Measurements from ENCODE around the gene TGOLN2.
"Not testable (repeated sequence)": the region's sequence is repeated elsewhere in the genome, so short reads cannot be mapped to it uniquely, and the experiment has no call there.

The TGOLN2 gene

DNA sequence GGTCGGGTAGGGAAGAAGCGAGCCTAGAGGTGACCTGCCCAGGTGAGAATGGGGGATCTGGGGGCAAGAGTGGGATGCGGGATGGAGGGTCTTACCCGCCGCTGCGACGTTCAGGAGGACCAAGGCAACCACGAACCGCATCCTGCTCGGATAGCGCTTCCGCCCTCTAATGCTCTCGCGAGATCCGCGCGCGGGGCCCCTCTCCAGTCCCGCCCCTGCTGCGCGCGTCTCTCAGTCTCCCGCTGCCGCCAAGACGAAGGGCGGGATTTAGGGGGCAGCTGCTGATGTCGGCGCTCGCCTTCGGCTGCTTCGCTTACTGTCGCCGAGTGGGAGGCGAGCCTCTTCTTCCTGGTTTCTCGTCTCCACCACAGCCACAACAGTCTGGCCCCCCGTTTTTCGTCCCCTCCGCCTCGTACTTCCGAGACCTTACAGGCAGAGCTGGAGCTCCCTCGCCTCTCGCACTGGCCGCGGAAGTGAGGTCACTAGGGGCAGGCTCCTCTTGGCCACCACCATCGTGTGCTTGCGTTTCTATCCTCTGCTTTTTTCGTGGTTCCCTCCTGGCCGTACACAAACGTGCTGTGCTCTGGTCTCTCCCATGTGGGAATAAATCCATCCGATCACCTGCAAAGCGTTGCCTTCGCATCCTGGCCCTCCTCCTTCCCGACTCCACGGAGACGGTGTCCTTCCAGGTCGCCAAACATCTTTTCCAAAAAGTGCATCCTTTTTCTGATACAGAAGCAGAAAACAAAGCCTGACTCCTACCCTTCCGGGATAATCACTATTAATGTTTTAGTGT is at the start of gene TGOLN2:
TGOLN2 (minus strand) TSS at position 168 of the 796 bp plus-strand sequence; CDS start at position 141, 27 bp downstream.
- DNase-seq: peak; percentile 95 to 98 (median 97)

DNA sequence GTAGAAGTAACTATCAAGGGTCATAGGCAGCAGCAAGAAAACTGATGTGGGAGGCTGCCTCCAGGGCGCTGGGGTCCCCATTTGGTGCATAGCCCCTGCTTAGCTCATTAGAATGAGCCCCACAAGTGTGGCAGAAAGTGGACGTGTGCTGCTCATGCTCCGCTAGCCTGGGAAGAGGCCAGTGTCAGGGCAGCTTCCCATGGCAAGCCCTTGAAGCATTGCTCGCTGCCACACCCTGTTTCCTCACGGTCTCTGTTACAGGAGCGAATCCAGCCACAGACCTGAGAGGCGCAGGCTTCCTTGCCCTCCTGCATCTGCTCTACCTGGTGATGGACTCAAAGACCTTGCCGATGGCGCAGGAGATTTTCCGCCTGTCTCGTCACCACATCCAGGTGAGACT is 49.3 kb upstream of the TGOLN2 start:
- DNase-seq: no peak

GRCh38 chr2:85376291-85377065 is 48.7 kb upstream of the TGOLN2 start:
- no peak for DNase-seq

- DNase-seq: no peak
Observed at GRCh38 chr2:85371045-85371444, 43.3 kb upstream of the TGOLN2 start.

DNA sequence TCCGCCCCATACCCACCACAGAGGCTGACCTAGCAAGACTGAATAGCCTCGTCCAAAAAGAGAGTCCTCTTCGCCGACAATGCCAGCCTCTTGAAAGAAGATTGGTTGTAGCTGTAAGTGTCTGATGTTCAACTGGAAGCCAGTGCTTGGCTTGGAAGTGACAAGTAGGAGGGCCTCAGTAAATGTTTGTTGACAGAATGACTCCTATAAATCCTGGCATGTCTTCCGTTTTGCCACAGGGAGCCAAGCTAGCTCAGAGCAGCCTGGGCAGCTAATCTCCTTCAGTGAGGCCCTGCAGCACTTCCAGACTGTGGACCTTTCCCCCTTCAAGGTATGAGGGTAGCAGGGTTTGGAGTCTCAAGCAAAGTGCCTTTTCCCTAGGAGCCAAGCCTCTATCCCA is 41.7 kb upstream of the TGOLN2 start:
- no peak for DNase-seq

DNA sequence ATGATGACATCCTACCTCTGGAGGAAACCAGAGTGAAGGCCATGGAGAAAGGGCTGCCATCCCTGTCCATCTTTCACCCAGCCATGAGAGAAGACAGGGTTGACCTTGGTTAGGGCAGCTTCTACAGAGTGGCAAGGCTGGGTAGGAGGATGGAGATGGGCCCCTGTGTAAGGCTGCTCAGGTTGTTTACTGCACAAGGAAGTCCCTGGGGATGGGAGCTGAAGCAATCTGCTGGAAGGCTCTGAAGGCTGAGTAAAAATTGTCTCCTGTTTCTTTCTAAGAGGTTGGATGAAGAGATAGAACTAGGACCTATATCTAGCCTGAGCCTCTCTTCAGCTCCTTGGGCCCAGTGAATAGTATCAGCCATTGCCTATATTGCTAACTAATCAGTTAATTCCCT is 41.1 kb upstream of the TGOLN2 start:
- DNase-seq: no peak

DNA sequence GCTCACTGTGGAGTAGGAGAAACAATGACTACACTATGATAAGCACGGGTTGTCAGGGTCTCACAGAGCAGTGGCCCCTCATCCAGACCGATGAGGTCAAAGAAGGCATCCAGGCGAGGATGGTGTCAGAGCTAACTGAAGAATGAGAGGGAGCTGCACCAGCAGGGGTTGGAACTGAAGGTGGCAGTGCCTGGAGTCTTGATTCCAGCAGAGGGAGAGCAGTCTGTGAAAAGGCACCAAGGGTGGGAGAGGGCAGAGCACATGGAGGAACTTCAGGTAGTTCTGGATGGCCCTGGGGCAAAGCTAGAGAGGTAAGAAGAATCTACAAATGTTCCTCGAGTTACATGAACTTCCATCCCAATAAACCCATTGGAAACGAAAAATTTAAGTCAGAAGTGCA is 39.4 kb upstream of the TGOLN2 start:
- no peak for DNase-seq

GRCh38 chr2:85362653-85363387 is 35.0 kb upstream of the TGOLN2 start:
- DNase-seq: not testable (repeated sequence)

DNA sequence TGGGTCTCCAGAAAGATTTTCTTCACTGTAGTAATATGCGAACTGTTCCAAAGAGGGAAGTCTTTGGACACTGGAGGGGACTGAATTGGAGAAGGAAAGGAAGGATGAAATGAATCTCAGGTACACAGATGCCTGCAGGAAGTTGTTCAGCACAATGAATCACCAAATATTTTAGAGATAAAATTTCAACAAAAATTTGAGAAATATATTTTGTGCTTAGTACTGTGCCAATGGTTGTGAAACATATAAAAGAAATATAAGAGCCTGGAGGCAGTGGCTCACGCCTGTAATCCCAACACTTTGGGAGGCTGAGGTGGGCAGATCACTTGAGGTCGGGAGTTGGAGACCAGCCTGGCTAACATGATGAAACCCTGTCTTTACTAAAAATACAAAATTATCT is 29.9 kb upstream of the TGOLN2 start:
- no peak for DNase-seq

DNA sequence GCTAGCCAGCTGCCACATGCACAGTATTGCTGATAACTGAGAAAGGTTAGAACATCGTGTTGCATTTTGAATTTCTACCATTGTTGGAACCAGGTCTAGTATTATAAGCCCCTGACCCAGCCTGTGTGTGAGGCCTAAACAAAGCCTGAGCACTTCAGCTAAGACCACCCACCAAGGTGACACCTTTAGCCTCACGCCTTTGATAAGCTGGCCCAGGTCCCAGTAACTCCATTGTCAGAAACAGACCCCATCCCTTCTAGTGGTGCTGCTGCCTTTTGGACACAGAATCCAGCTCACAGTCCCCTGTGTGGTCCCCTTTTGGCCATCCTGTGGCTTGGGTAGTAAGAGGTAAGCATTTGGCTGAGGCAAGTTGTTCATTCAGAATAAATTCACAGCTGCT is 28.4 kb upstream of the TGOLN2 start:
- DNase-seq: no peak

DNA sequence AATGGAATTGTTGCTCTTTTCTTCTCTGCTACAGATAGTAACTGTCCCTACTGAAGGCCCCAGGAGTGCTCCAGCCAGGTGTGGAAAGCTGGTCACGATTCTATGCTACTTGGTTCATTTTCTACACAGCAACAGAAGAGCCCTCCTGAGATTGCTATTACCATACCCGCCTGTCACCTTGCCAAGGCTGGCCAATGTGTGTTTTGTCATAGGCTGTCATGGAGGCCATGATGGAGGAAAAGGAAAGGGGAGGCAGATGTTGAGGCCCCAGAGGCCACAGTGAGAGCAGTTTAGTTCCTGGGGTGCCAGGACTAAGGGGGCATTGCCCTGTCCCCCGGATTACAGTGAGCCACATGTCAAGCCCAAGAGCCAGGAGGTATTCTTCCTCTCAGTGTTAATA is 27.7 kb upstream of the TGOLN2 start:
- DNase-seq: no peak

DNA sequence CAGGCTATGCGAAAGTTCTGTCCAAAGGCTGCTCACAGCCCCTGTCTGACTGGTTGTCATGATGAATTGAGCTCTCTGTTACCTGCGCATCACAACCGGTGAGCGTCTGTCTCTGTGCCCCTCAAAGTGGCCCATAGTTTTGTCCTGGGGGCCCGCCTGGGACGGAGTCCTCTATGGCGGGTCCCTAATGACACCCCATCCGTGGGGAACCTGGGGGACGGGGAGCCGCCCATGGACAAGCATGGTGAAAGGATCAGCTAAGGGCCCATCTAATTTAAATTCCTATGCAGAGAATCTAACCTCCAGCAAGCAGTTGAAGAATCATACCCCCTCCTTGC is 27.3 kb upstream of the TGOLN2 start:
- peak in 1 of 3 donors; percentile 12 for DNase-seq

- peak; percentile 98 to 100 (median 98) for DNase-seq
Observed at GRCh38 chr2:85354286-85355072, 26.7 kb upstream of the TGOLN2 start, which contains the start of the genes ELMOD3 and RETSAT. Gene ELMOD3 (plus strand): TSS chr2:85354769. CDS start chr2:85357199, 2,430 bp downstream. Gene RETSAT (minus strand): TSS chr2:85354528. CDS start chr2:85354507, 21 bp downstream.

DNA sequence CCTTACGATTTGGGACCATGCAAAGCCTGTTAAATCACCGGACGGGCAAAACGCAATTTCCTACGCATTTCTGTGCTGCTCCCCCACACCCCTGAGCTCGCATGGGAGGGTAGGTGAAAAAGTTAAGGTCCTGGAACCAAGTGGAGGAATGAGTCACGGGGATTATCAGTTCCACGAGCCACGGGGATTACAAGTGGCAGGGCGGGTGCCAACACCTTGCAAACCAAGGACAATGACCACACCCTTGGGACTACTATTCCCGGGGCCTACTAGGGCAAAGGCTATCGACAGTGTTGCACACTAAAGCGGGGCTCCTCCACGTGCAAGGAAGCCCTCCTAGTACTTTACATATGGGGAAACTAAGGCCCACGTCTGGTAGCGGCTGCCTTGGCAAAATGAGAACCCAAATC is 26.1 kb upstream of the TGOLN2 start:
- DNase-seq: peak in 2 of 3 donors; percentile 7 to 12

- no peak for DNase-seq
Observed at GRCh38 chr2:85347599-85347998, 19.8 kb upstream of the TGOLN2 start.

- no peak for DNase-seq
Observed at GRCh38 chr2:85344356-85344954, 16.7 kb upstream of the TGOLN2 start.

DNA sequence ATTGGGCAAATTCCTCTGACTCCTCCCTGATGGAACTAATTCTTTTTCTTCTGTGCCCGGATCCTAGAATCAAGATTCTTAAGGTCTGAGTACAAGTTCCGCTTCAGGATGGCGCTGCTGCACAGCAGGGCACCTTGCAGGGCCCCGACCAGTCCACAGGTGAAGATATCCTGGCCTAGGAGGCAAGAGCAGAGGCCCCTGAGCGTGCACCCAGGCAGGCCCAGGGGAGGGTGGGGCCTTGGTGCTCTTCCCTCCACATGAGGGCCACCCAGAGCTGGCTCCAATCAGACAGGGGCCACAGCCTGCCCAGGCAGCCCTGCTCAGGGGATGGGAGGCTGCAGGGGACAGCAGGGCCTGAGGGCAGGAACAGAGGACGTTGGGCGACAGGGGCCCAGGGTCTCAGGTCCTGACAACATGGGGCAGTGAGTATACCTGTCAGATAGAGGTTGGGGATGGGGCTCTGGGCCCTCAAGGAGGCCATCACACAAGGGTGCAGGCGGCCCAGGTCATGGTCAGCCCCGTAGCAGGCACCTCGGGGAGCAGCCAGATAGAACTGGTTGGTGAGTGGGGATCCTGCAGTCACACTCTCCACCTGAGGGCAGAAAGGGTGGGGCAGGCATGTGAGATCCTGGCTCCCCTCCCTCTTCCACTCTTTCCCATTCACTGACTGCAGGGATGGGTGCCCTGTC is 15.6 kb upstream of the TGOLN2 start:
- DNase-seq: not testable (repeated sequence)

- no peak for DNase-seq
Observed at GRCh38 chr2:85342156-85342555, 14.4 kb upstream of the TGOLN2 start.

GRCh38 chr2:85341269-85342029 is 13.7 kb upstream of the TGOLN2 start:
- no peak for DNase-seq

DNA sequence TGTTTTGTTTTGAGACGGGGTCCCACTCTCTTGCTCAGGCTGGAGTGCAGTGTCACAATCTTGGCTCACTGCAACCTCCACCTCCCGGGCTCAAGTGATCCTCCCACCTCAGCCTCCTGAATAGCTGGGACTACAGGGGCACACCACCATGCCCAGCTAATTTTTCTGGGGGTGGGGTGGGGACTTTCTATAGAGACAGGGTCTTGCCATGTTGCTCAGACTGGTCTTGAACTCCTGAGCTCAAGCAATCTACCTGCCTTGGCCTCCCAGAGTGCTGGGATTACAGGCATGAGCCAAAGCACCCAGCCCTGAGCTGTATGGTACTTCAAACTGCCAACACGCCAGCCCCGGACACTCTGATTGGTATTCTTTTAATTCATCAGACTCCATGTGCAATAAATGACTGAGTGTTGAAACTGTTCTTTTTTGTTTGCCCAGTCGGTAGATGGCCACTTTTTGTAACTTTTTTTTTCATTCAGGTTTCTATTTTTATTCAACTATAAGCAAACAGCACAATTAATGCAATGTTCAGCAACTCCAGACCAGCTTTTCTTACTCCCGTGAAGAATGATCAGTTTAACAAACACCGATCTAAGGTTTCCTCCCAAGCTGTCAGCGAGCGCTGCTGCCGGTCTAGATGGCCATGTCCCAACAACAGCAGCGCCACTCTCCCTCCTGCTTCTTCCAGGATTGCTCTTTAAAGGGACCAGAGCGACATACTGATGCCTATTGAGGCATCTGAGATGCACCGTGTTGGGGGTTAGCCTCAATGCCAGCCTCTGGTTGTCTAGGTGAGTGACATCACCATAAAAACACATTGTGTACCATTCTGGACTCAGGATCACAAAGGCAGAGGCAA is 12.5 kb upstream of the TGOLN2 start:
- no peak for DNase-seq
